HepG2 (cell line): ENCODE measurements around the gene GSAP. TPM values are rescaled to one million over a fixed set of nuclear protein-coding genes. Genes with fewer than 3 reads are reported as not detected.
A peak's percentile ranks its signal among the peaks of the same experiment; 100 is the strongest.

Experiments
- CBX1 ChIP-seq: IDR thresholded peaks from one replicate; pipeline ENCODE4 v1.6.1; 2016; ENCODE audit warnings: antibody characterized with exemption, low read depth
- GTF2F1 ChIP-seq: fragments of 150-350 bp; IDR thresholded peaks from 2 replicates; pipeline ENCODE4 v1.6.1; 2014; ENCODE audit warnings: low read length
- KAT7 ChIP-seq: IDR thresholded peaks from 2 replicates; pipeline ENCODE4 v1.6.1; 2018; ENCODE audit warnings: borderline replicate concordance, missing compliant biosample characterization
- POLR2AphosphoS5 ChIP-seq: IDR thresholded peaks from 2 replicates; pipeline ENCODE4 v1.6.1; 2012; ENCODE audit warnings: low read depth, low read length
- REL ChIP-seq: sonication (generic); formaldehyde crosslinking; conservative IDR thresholded peaks from 2 replicates; pipeline ENCODE4 v1.8.0; 2022; ENCODE audit warnings: mild to moderate bottlenecking, missing genetic modification reagents, moderate library complexity
- ZBTB10 ChIP-seq: sonication (generic); formaldehyde crosslinking; IDR thresholded peaks from 2 replicates; pipeline ENCODE4 v1.4.0; 2020; ENCODE audit warnings: missing genetic modification reagents, borderline replicate concordance
- ZNF503 ChIP-seq: sonication (generic); formaldehyde crosslinking; IDR thresholded peaks from 2 replicates; pipeline ENCODE4 v1.4.0; 2020; ENCODE audit warnings: missing genetic modification reagents
- ZNF570 ChIP-seq: sonication (generic); formaldehyde crosslinking; IDR thresholded peaks from 2 replicates; pipeline ENCODE4 v1.4.0; 2020; ENCODE audit warnings: mild to moderate bottlenecking, missing genetic modification reagents, borderline replicate concordance
- ZNF660 ChIP-seq: sonication (generic); formaldehyde crosslinking; IDR thresholded peaks from 2 replicates; pipeline ENCODE4 v1.5.1; 2020; ENCODE audit warnings: mild to moderate bottlenecking, low read depth, missing genetic modification reagents, borderline replicate concordance
- ZNF724P ChIP-seq: sonication (generic); formaldehyde crosslinking; IDR thresholded peaks from 2 replicates; pipeline ENCODE4 v1.8.0; 2022; ENCODE audit warnings: missing genetic modification reagents, borderline replicate concordance
- ZNF740 ChIP-seq: sonication (generic); formaldehyde crosslinking; IDR thresholded peaks from 2 replicates; pipeline ENCODE4 v1.4.0; 2020; ENCODE audit warnings: missing genetic modification reagents
- polyA plus RNA-seq, 8 experiments: library from polyadenylated mRNA; depleted of rRNA in 3 of 8; stranded (reverse) in 7 of 8; unstranded in 1 of 8; fragments of >200 nt; fragmentation: Illumina TruSeq in 4 of 8; extraction: Trizol in 4 of 8; gene quantifications; 2 replicates each; pipeline versions ENCODE4 v1.2.1 to v1.2.3, GENCODE V29; 2011 to 2016; ENCODE audit warnings: low read depth in 4 of 8, missing spikeins in 1 of 8, mixed read lengths in 1 of 8; ENCODE audit not compliant: insufficient read depth in 1 of 8
- total RNA-seq, 5 experiments: library from RNA; depleted of rRNA; stranded (reverse); fragments of >200 nt; fragmentation: Illumina TruSeq; extraction: Trizol; gene quantifications; 2 replicates each; pipeline ENCODE4 v1.2.3, GENCODE V29; 2016; ENCODE audit warnings: low read depth in 1 of 5
- TF ChIP-seq, protein P1 (sequence below), 2 experiments: fragments of 450-650 bp in 1 of 2; sonication (generic) in 1 of 2; formaldehyde crosslinking in 1 of 2; IDR thresholded peaks; 2 replicates each; pipeline versions ENCODE4 v1.6.1 to v1.8.0; 2016 to 2022; ENCODE audit warnings: antibody characterized with exemption in 1 of 2, mild to moderate bottlenecking in 1 of 2, missing genetic modification reagents in 1 of 2

GSAP gene
- total and polyA plus RNA-seq, 2 of the 13 experiments (the other 11 are each of a cell fraction or from before 2014, with no cell fraction given), result 34.6 to 40.6 TPM

- TF ChIP-seq, protein P1, sequence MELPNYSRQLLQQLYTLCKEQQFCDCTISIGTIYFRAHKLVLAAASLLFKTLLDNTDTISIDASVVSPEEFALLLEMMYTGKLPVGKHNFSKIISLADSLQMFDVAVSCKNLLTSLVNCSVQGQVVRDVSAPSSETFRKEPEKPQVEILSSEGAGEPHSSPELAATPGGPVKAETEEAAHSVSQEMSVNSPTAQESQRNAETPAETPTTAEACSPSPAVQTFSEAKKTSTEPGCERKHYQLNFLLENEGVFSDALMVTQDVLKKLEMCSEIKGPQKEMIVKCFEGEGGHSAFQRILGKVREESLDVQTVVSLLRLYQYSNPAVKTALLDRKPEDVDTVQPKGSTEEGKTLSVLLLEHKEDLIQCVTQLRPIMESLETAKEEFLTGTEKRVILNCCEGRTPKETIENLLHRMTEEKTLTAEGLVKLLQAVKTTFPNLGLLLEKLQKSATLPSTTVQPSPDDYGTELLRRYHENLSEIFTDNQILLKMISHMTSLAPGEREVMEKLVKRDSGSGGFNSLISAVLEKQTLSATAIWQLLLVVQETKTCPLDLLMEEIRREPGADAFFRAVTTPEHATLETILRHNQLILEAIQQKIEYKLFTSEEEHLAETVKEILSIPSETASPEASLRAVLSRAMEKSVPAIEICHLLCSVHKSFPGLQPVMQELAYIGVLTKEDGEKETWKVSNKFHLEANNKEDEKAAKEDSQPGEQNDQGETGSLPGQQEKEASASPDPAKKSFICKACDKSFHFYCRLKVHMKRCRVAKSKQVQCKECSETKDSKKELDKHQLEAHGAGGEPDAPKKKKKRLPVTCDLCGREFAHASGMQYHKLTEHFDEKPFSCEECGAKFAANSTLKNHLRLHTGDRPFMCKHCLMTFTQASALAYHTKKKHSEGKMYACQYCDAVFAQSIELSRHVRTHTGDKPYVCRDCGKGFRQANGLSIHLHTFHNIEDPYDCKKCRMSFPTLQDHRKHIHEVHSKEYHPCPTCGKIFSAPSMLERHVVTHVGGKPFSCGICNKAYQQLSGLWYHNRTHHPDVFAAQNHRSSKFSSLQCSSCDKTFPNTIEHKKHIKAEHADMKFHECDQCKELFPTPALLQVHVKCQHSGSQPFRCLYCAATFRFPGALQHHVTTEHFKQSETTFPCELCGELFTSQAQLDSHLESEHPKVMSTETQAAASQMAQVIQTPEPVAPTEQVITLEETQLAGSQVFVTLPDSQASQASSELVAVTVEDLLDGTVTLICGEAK (IDR thresholded peaks at IDR 0.05), result no peak
- TF ChIP-seq, protein P1 (CRISPR knock-in tag; IDR thresholded peaks at IDR 0.05), result peak; percentile 14; the same call in 1 of the 2 replicates
- TF ChIP-seq ZNF660 (CRISPR knock-in tag), result no peak
- TF ChIP-seq CBX1, result no peak
- TF ChIP-seq ZNF503 (CRISPR knock-in tag), result 0 out of 2 replicates have a peak, but pooled peaks have one; percentile 52
- TF ChIP-seq GTF2F1, result no peak
- peak; percentile 24; the same call in 1 of the 2 replicates for TF ChIP-seq ZNF740 (CRISPR knock-in tag)
- peak; percentile 51; the same call in 1 of the 2 replicates for TF ChIP-seq POLR2AphosphoS5
- TF ChIP-seq ZBTB10 (CRISPR knock-in tag), result peak; percentile 68; the same call in 1 of the 2 replicates
- TF ChIP-seq ZNF724P (CRISPR knock-in tag), result peak; percentile 38; the same call in 1 of the 2 replicates
- peak; percentile 84; the same call in 1 of the 2 replicates for TF ChIP-seq REL
- no peak; the same call in none of the 2 replicates for TF ChIP-seq KAT7 (CRISPR knock-in tag)
- no peak for TF ChIP-seq ZNF570 (CRISPR knock-in tag)
Observed at GRCh38 chr7:77415823-77416620, at the start of gene GSAP (continued).
